Keratinocyte (primary cell): Measurements from ENCODE around the gene NCEH1.

Source experiments
- CTCF ChIP-seq, 3 experiments: IDR thresholded peaks in 1 of 3; conservative IDR thresholded peaks in 1 of 3; optimal IDR thresholded peaks in 1 of 3; 2 replicates in 2 of 3; 3 replicates in 1 of 3; pipeline versions ENCODE3 to v1.5.1; 2011; ENCODE audit warnings: low read length in 3 of 3, mild to moderate bottlenecking in 3 of 3, moderate library complexity in 2 of 3, control low read depth in 1 of 3, inconsistent platforms in 1 of 3; ENCODE audit not compliant: insufficient read depth in 2 of 3; ENCODE audit errors: extremely low read depth in 1 of 3
- EZH2 ChIP-seq: IDR thresholded peaks from one replicate; pipeline ENCODE4 v1.6.1; 2012; ENCODE audit warnings: inconsistent platforms, mild to moderate bottlenecking, low read length, moderate library complexity

GRCh38 chr3:172717493-172718088 is 6.7 kb upstream of the NCEH1 start:
- TF ChIP-seq CTCF (optimal IDR thresholded peaks at IDR 0.05 in 1 of 3, IDR thresholded peaks at IDR 0.05 in 1 of 3, conservative IDR thresholded peaks at IDR 0.05 in 1 of 3; ENCODE audit: extremely low read depth in 1 of 3, insufficient read depth in 2 of 3, low read length in 3 of 3) (no peak), EZH2 (no peak)
